ENCODE measurements around the gene PAQR5. TPM values are rescaled to one million over a fixed set of nuclear protein-coding genes. Genes with fewer than 3 reads are reported as not detected.

The PAQR5 gene
- total and polyA plus RNA-seq, 9 of the 15 experiments (the other 6 are each of a cell fraction or from before 2014, with no cell fraction given), result 0.04 to 0.08 TPM; not detected in 7

DNA sequence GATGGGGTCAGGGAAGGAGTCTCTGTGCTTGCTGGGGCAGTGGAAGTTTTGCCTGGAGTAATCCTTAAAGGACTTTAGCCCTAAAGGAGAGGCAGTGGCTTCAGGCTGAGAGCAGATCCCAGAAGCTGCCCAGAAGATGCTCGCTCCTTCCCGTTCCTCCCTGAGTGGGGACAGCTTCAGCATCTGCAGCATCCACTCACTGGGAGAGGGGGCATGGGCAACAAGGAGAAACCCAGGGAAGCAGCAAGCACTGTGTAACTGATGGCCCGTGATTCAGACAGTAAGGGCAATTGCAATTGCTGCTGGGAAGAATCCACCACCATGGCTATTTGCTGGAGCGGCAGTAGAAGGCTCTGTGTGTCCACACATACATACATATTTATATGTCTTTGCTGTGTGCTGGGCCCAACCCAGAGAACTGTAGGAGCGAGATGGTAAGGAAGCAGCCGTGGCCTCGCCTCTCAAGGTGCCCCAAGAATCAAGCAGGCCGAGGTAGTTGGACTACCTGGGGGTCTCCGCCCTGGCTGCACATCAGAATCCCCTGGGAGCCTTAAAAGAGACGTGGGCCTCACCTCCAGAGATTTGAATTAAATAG lies 5.8 kb upstream of the PAQR5 start (continued):
- TF ChIP-seq, protein P1, sequence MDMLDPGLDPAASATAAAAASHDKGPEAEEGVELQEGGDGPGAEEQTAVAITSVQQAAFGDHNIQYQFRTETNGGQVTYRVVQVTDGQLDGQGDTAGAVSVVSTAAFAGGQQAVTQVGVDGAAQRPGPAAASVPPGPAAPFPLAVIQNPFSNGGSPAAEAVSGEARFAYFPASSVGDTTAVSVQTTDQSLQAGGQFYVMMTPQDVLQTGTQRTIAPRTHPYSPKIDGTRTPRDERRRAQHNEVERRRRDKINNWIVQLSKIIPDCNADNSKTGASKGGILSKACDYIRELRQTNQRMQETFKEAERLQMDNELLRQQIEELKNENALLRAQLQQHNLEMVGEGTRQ (CRISPR knock-in tag; IDR thresholded peaks at IDR 0.05), result no peak
- TF ChIP-seq BRD9 (IDR thresholded peaks at IDR 0.05; ENCODE audit: low read depth, partially characterized antibody) (no peak), ZSCAN29 (IDR thresholded peaks at IDR 0.05) (no peak)
- TF ChIP-seq, protein P2, sequence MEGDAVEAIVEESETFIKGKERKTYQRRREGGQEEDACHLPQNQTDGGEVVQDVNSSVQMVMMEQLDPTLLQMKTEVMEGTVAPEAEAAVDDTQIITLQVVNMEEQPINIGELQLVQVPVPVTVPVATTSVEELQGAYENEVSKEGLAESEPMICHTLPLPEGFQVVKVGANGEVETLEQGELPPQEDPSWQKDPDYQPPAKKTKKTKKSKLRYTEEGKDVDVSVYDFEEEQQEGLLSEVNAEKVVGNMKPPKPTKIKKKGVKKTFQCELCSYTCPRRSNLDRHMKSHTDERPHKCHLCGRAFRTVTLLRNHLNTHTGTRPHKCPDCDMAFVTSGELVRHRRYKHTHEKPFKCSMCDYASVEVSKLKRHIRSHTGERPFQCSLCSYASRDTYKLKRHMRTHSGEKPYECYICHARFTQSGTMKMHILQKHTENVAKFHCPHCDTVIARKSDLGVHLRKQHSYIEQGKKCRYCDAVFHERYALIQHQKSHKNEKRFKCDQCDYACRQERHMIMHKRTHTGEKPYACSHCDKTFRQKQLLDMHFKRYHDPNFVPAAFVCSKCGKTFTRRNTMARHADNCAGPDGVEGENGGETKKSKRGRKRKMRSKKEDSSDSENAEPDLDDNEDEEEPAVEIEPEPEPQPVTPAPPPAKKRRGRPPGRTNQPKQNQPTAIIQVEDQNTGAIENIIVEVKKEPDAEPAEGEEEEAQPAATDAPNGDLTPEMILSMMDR (IDR thresholded peaks at IDR 0.05 in 2 of 3, conservative IDR thresholded peaks at IDR 0.05 in 1 of 3; ENCODE audit: insufficient read depth in 2 of 3, low read depth in 1 of 3, low read length in 3 of 3), result no peak

DNA sequence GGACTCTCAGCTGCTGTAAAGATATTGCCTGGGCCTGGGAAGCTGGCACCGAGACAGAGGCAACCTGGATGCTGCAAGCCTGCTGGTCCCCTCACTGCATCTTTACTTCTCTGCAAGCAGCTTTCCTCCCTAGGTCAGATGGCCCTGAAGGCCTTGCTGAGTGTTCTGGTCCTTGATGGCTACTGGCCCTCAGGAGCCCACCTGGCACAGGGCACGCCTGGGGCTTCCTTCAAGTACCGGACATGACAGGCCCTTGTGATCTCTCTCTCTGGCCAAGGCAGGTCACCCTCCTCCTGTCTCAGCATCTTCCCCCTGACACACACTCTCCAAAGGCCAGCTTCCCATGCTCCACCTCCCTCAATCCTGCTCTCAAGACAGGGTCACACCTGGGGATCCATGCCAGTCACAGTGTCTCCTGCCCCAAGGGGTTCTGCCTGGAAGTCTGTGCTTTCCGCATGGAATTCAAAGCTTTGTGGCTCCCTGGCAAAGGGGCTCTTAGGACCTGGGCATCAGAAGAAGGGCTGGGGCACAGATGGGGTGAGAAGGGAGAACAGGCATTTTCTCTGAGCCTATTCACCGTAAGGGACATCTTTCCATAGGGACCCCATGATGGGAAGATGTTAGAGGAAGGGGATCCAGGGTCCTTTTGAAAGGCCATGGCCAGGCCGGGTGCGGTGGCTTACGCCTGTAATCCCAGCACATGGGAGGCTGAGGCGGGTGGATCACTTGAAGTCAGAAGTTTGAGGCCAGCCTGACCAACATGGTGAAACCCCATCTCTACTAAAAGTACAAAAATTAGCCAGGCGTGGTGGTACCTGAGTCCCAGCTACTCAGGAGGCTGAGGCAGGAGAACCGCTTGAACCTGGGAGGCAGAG lies 4.7 kb upstream of the PAQR5 start:
- H3K36me3 ChIP-seq (ENCODE audit: control insufficient read depth, insufficient read depth, low read length), result no peaks in the 10 kb centered on the region
- in situ Hi-C loops (cut with MboI), result no loop called here
- TF ChIP-seq ZEB2 (IDR thresholded peaks at IDR 0.05), result no peak
- TF ChIP-seq, protein P3, sequence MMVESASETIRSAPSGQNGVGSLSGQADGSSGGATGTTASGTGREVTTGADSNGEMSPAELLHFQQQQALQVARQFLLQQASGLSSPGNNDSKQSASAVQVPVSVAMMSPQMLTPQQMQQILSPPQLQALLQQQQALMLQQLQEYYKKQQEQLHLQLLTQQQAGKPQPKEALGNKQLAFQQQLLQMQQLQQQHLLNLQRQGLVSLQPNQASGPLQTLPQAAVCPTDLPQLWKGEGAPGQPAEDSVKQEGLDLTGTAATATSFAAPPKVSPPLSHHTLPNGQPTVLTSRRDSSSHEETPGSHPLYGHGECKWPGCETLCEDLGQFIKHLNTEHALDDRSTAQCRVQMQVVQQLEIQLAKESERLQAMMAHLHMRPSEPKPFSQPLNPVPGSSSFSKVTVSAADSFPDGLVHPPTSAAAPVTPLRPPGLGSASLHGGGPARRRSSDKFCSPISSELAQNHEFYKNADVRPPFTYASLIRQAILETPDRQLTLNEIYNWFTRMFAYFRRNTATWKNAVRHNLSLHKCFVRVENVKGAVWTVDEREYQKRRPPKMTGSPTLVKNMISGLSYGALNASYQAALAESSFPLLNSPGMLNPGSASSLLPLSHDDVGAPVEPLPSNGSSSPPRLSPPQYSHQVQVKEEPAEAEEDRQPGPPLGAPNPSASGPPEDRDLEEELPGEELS (CRISPR knock-in tag; IDR thresholded peaks at IDR 0.05; ENCODE audit: borderline replicate concordance), result no peak
- TF ChIP-seq, protein P4, sequence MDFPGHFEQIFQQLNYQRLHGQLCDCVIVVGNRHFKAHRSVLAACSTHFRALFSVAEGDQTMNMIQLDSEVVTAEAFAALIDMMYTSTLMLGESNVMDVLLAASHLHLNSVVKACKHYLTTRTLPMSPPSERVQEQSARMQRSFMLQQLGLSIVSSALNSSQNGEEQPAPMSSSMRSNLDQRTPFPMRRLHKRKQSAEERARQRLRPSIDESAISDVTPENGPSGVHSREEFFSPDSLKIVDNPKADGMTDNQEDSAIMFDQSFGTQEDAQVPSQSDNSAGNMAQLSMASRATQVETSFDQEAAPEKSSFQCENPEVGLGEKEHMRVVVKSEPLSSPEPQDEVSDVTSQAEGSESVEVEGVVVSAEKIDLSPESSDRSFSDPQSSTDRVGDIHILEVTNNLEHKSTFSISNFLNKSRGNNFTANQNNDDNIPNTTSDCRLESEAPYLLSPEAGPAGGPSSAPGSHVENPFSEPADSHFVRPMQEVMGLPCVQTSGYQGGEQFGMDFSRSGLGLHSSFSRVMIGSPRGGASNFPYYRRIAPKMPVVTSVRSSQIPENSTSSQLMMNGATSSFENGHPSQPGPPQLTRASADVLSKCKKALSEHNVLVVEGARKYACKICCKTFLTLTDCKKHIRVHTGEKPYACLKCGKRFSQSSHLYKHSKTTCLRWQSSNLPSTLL (IDR thresholded peaks at IDR 0.05), result no peak

More for the DNA sequence above, 4.7 kb upstream of the PAQR5 start:
- H2AFZ ChIP-seq (ENCODE audit: low read depth, low read length), result no peak overlapping the region
- no TSS peak for BruUV-seq (replicated peaks)
- FAIRE-seq (no peak), ATAC-seq (no peak), DNase-seq (ENCODE audit: extremely low read depth in 1 of 4, low spot score in 3 of 4) (no peak)
- H3K9me1 ChIP-seq (ENCODE audit: control insufficient read depth, insufficient read depth, low read length), result no peaks in the 10 kb centered on the region
- H3K79me2 ChIP-seq (ENCODE audit: control insufficient read depth, insufficient read depth, low read length), result no peaks in the 10 kb centered on the region
- no peak overlapping the region for H3K4me3 ChIP-seq
- intact Hi-C loops (cut with micrococcal nuclease), result no loop called here
- H3K9ac ChIP-seq (ENCODE audit: insufficient read depth in 1 of 2, low read depth in 2 of 2, low read length in 2 of 2), result no peak overlapping the region; a peak in 1 of 4 replicates
- H3K27ac ChIP-seq (ENCODE audit: extremely low read depth, low read depth, low read length), result no peak overlapping the region
- H3K4me1 ChIP-seq (replicated peaks in 1 of 2; ENCODE audit: control insufficient read depth in 2 of 2, insufficient read depth in 2 of 2, low read length in 2 of 2), result peaks cover 0 to 6% of the 10 kb centered on the region in 2 experiments; a peak in 1 of 5 replicates
- peaks cover 23 to 74% of the 10 kb centered on the region in 2 experiments for H3K27me3 ChIP-seq (ENCODE audit: control insufficient read depth in 2 of 2, insufficient read depth in 2 of 2, low read length in 2 of 2)
- under 1% methylated on average over 10 of the region's 11 CpGs for WGBS (ENCODE audit: insufficient coverage, low coverage, missing lambda C conversion rate)
- no peaks in the 10 kb centered on the region for H3K9me3 ChIP-seq (replicated peaks; ENCODE audit: control insufficient read depth, insufficient read depth, low read depth, low read length)
- H3K4me2 ChIP-seq (ENCODE audit: insufficient read depth, low read length), result no peak overlapping the region
- ChIA-PET POLR2A (interaction anchor here (0.9 kb wide), 1 partner anchor 26 kb away, joined by 3 read pairs; no protein-coding TSS in a partner anchor), CTCF (ENCODE audit: low intra/inter-chr PET ratio) (no interaction called here)
- no peaks in the 10 kb centered on the region; the same call in 1 of the 2 replicates for H4K20me1 ChIP-seq (replicated peaks; ENCODE audit: control insufficient read depth, insufficient read depth, low read length)
